Stimulated activated naive CD8-positive, alpha-beta T cell treated with anti-CD3 and anti-CD28 coated beads, Interleukin-15, amount 100 ng/mL, for 72 hours (primary cell): ENCODE data around the gene ADH1B.
"Not testable (repeated sequence)": the region's sequence is repeated elsewhere in the genome, so short reads cannot be mapped to it uniquely, and the experiment has no call there.

ENCODE experiments used
- ATAC-seq: fragments of 150-1000 bp; cut with Tn5 transposase; 2 replicates; pipeline ENCODE4 v1.10.0; 2021; ENCODE audit warnings: mild to moderate bottlenecking, moderate library complexity
- DNase-seq, 2 donors: peaks; one replicate each; pipeline ENCODE4 v3.0.0; 2021 to 2022
- H3K27ac Mint-ChIP-seq, 2 donors: one replicate each; pipeline ENCODE4 v1.8.0; 2022; ENCODE audit warnings: mild to moderate bottlenecking in 2 of 2, mixed read lengths in 2 of 2, moderate library complexity in 2 of 2
- H3K27me3 Mint-ChIP-seq: one replicate; pipeline ENCODE4 v1.8.0; 2022; ENCODE audit warnings: mixed read lengths
- H3K4me1 Mint-ChIP-seq: one replicate; pipeline ENCODE4 v1.8.0; 2022; ENCODE audit warnings: mild to moderate bottlenecking, mixed read lengths
- H3K4me3 Mint-ChIP-seq, 2 donors: one replicate each; pipeline ENCODE4 v1.8.0; 2022; ENCODE audit warnings: mild to moderate bottlenecking in 2 of 2, mixed read lengths in 2 of 2, moderate library complexity in 1 of 2
- H3K9me3 Mint-ChIP-seq, 2 donors: one replicate each; pipeline ENCODE4 v1.8.0; 2022; ENCODE audit warnings: mixed read lengths in 2 of 2

Gene ADH1B

GRCh38 chr4:99321241-99322191 is at the start of gene ADH1B:
TSS of gene ADH1B (minus strand) at chr4:99321401. CDS start at chr4:99321331, 70 bp downstream.
- H3K4me1 Mint-ChIP-seq = no peaks in the 10 kb centered on the region
- no peak within 1 kb of the TSS for H3K27ac Mint-ChIP-seq
- ATAC-seq (no peak), DNase-seq (no peak)
- H3K4me3 Mint-ChIP-seq = no peak within 1 kb of the TSS
- peaks cover 16% of the 10 kb centered on the region for H3K27me3 Mint-ChIP-seq
- no peaks in the 10 kb centered on the region for H3K9me3 Mint-ChIP-seq

GRCh38 chr4:99367817-99368216 is 46.6 kb upstream of the ADH1B start:
- ATAC-seq, H3K9me3 Mint-ChIP-seq, H3K27ac Mint-ChIP-seq: not testable (repeated sequence)

GRCh38 chr4:99366491-99366890 is 45.3 kb upstream of the ADH1B start:
- H3K9me3 Mint-ChIP-seq = no peaks in the 10 kb centered on the region
- H3K4me1 Mint-ChIP-seq = no peaks in the 10 kb centered on the region
- H3K4me3 Mint-ChIP-seq = no peak overlapping the region
- ATAC-seq (no peak), DNase-seq (no peak)
- H3K27me3 Mint-ChIP-seq = peaks cover 15% of the 10 kb centered on the region
- H3K27ac Mint-ChIP-seq = no peak overlapping the region

More at GRCh38 chr4:99367817-99368216, 46.6 kb upstream of the ADH1B start:
- H3K4me3 Mint-ChIP-seq, H3K4me1 Mint-ChIP-seq, DNase-seq: not testable (repeated sequence)
- peaks cover 15% of the 10 kb centered on the region for H3K27me3 Mint-ChIP-seq

- DNase-seq = no peak
- Mint-ChIP-seq H3K27me3 (peaks cover 6% of the 10 kb centered on the region), H3K4me3 (no peak overlapping the region), H3K9me3 (no peaks in the 10 kb centered on the region), H3K4me1 (no peaks in the 10 kb centered on the region), H3K27ac (no peak overlapping the region)
- ATAC-seq = no peak
Observed at GRCh38 chr4:99362768-99363167, 41.6 kb upstream of the ADH1B start.

- Mint-ChIP-seq H3K27ac (no peak overlapping the region), H3K27me3 (no peaks in the 10 kb centered on the region), H3K9me3 (no peaks in the 10 kb centered on the region), H3K4me1 (no peaks in the 10 kb centered on the region), H3K4me3 (no peak overlapping the region)
- no peak for ATAC-seq
- DNase-seq = no peak
Observed at GRCh38 chr4:99361899-99362275, 40.7 kb upstream of the ADH1B start.

- DNase-seq = no peak
- peaks cover 4% of the 10 kb centered on the region for H3K4me1 Mint-ChIP-seq
- peaks cover under 1% of the 10 kb centered on the region for H3K27me3 Mint-ChIP-seq
- no peak overlapping the region for H3K4me3 Mint-ChIP-seq
- ATAC-seq = no peak
- no peaks in the 10 kb centered on the region for H3K9me3 Mint-ChIP-seq
- no peak overlapping the region for H3K27ac Mint-ChIP-seq
Observed at GRCh38 chr4:99361268-99361898, 40.2 kb upstream of the ADH1B start.

GRCh38 chr4:99359480-99360204 is 38.4 kb upstream of the ADH1B start:
- H3K27ac Mint-ChIP-seq = no peak overlapping the region

GRCh38 chr4:99357948-99358347 is 36.7 kb upstream of the ADH1B start:
- ATAC-seq (no peak), DNase-seq (no peak)
- Mint-ChIP-seq H3K27me3 (peaks cover 15% of the 10 kb centered on the region), H3K27ac (no peak overlapping the region), H3K4me3 (no peak overlapping the region), H3K9me3 (peaks cover 10 to 24% of the 10 kb centered on the region in 2 donors), H3K4me1 (peaks cover 16% of the 10 kb centered on the region)

More at GRCh38 chr4:99359480-99360204, 38.4 kb upstream of the ADH1B start:
- Mint-ChIP-seq H3K27me3 (peaks cover 15% of the 10 kb centered on the region), H3K4me3 (no peak overlapping the region), H3K9me3 (peaks cover 4 to 17% of the 10 kb centered on the region in 2 donors), H3K4me1 (peaks cover 14% of the 10 kb centered on the region)
- no peak for DNase-seq
- ATAC-seq = peak; percentile 46

GRCh38 chr4:99356992-99357391 is 35.8 kb upstream of the ADH1B start:
- Mint-ChIP-seq H3K27ac (no peak overlapping the region), H3K4me3 (no peak overlapping the region), H3K9me3 (peaks cover 10 to 24% of the 10 kb centered on the region in 2 donors), H3K27me3 (peaks cover 15% of the 10 kb centered on the region), H3K4me1 (peaks cover 20% of the 10 kb centered on the region)
- ATAC-seq (peak; percentile 76), DNase-seq (no peak)

- not testable (repeated sequence) for ATAC-seq, H3K27ac Mint-ChIP-seq
- peak overlapping the region in 1 of 2 donors; percentile 10 for H3K4me3 Mint-ChIP-seq
- peaks cover 10 to 24% of the 10 kb centered on the region in 2 donors for H3K9me3 Mint-ChIP-seq
- DNase-seq = peak in 1 of 2 donors; percentile 37
- H3K27me3 Mint-ChIP-seq = peaks cover 15% of the 10 kb centered on the region
- peaks cover 20% of the 10 kb centered on the region for H3K4me1 Mint-ChIP-seq
Observed at GRCh38 chr4:99356149-99356548, 34.9 kb upstream of the ADH1B start.

GRCh38 chr4:99352602-99353537 is 31.7 kb upstream of the ADH1B start, which contains the start of gene ADH1C:
TSS of gene ADH1C (minus strand) at chr4:99352746. CDS start at chr4:99352675, 71 bp downstream.
- H3K4me1 Mint-ChIP-seq = peaks cover 20% of the 10 kb centered on the region
- H3K27ac Mint-ChIP-seq = no peak within 1 kb of the TSS
- H3K4me3 Mint-ChIP-seq = no peak within 1 kb of the TSS
- no peak for DNase-seq
- H3K27me3 Mint-ChIP-seq = peaks cover 15% of the 10 kb centered on the region
- no peak for ATAC-seq
- H3K9me3 Mint-ChIP-seq = peaks cover 10 to 24% of the 10 kb centered on the region in 2 donors

GRCh38 chr4:99351487-99351886 is 30.3 kb upstream of the ADH1B start:
- H3K4me1 Mint-ChIP-seq = peaks cover 17% of the 10 kb centered on the region
- H3K4me3 Mint-ChIP-seq = no peak overlapping the region
- H3K27me3 Mint-ChIP-seq = peaks cover 15% of the 10 kb centered on the region
- H3K27ac Mint-ChIP-seq = no peak overlapping the region
- ATAC-seq (no peak), DNase-seq (no peak)
- H3K9me3 Mint-ChIP-seq = peaks cover 10 to 24% of the 10 kb centered on the region in 2 donors

- no peak overlapping the region for H3K27ac Mint-ChIP-seq
- H3K4me1 Mint-ChIP-seq = peaks cover 6% of the 10 kb centered on the region
- no peak overlapping the region for H3K4me3 Mint-ChIP-seq
- peaks cover 5 to 6% of the 10 kb centered on the region in 2 donors for H3K9me3 Mint-ChIP-seq
- DNase-seq (no peak), ATAC-seq (no peak)
- H3K27me3 Mint-ChIP-seq = peaks cover 7% of the 10 kb centered on the region
Observed at GRCh38 chr4:99349338-99349737, 28.1 kb upstream of the ADH1B start.

- H3K9me3 Mint-ChIP-seq = not testable (repeated sequence)
- peaks cover 22% of the 10 kb centered on the region for H3K27me3 Mint-ChIP-seq
Observed at GRCh38 chr4:99342624-99343023, 21.4 kb upstream of the ADH1B start.

More at GRCh38 chr4:99342624-99343023, 21.4 kb upstream of the ADH1B start:
- H3K4me3 Mint-ChIP-seq, H3K27ac Mint-ChIP-seq, H3K4me1 Mint-ChIP-seq, DNase-seq, ATAC-seq: not testable (repeated sequence)
